Measurements from ENCODE around the gene VAMP2.

The VAMP2 gene

GRCh38 chr17:8162233-8162996, at the start of gene VAMP2:
Gene VAMP2 (minus strand): TSS chr17:8162948. CDS start chr17:8162879, 69 bp downstream.
- H3K4me3 ChIP-seq (ENCODE audit: low read length): peak within 1 kb of the TSS; percentile 89
- no peak for DNase-seq (ENCODE audit: low read depth)
- peak; percentile 3 for TF ChIP-seq CTCF (conservative IDR thresholded peaks at IDR 0.05; ENCODE audit: low read depth, low read length)

- H3K4me3 ChIP-seq (ENCODE audit: low read length): peak overlapping the region; percentile 85
- DNase-seq (ENCODE audit: low read depth): no peak
- TF ChIP-seq CTCF (conservative IDR thresholded peaks at IDR 0.05; ENCODE audit: low read depth, low read length): no peak
These were observed 48.2 kb upstream of the VAMP2 start for GRCh38 chr17:8210761-8211458.

- peak within 1 kb of the TSS; percentile 85 for H3K4me3 ChIP-seq (ENCODE audit: low read length)
- DNase-seq (ENCODE audit: low read depth): no peak
- no peak for TF ChIP-seq CTCF (conservative IDR thresholded peaks at IDR 0.05; ENCODE audit: low read depth, low read length)
These were observed 47.4 kb upstream of the VAMP2 start, which contains the start of gene AURKB for GRCh38 chr17:8209907-8210760. Gene AURKB (minus strand): TSS chr17:8210575. CDS start chr17:8210224, 351 bp downstream.

GRCh38 chr17:8206536-8206935, 43.8 kb upstream of the VAMP2 start:
- TF ChIP-seq CTCF (conservative IDR thresholded peaks at IDR 0.05; ENCODE audit: low read depth, low read length): no peak
- no peak overlapping the region for H3K4me3 ChIP-seq (ENCODE audit: low read length)
- no peak for DNase-seq (ENCODE audit: low read depth)

GRCh38 chr17:8204761-8205555, 42.2 kb upstream of the VAMP2 start:
- DNase-seq (ENCODE audit: low read depth): no peak
- H3K4me3 ChIP-seq (ENCODE audit: low read length): no peak overlapping the region
- TF ChIP-seq CTCF (conservative IDR thresholded peaks at IDR 0.05; ENCODE audit: low read depth, low read length): no peak

GRCh38 chr17:8192070-8192815, 29.5 kb upstream of the VAMP2 start:
- TF ChIP-seq CTCF (conservative IDR thresholded peaks at IDR 0.05; ENCODE audit: low read depth, low read length): no peak
- peak; percentile 82 for DNase-seq (ENCODE audit: low read depth)
- peak overlapping the region; percentile 27 for H3K4me3 ChIP-seq (ENCODE audit: low read length)
